Measurements from ENCODE around the gene SLC30A3. TPM values are rescaled to one million over a fixed set of nuclear protein-coding genes. Genes with fewer than 3 reads are reported as not detected.

SLC30A3 gene
- total and polyA plus RNA-seq, 2 of the 13 experiments (the other 11 are each of a cell fraction or from before 2014, with no cell fraction given): 0.38 to 0.79 TPM

GRCh38 chr2:27249891-27250651 lies 12.8 kb downstream of the SLC30A3 start (continued):
- no peak for TF ChIP-seq ATF7-NPFF (CRISPR knock-in tag; IDR thresholded peaks at IDR 0.05; ENCODE audit: low read depth)
- TF ChIP-seq EHMT2 (IDR thresholded peaks at IDR 0.05; ENCODE audit: borderline replicate concordance, low read depth, low read length): no peak
- peak; percentile 70; the same call in 1 of the 2 replicates for TF ChIP-seq TFDP2 (CRISPR knock-in tag; IDR thresholded peaks at IDR 0.05)
- TF ChIP-seq PATZ1 (CRISPR knock-in tag; IDR thresholded peaks at IDR 0.05): peak; percentile 65; the same call in 1 of the 2 replicates
- peak; percentile 84; the same call in 1 of the 2 replicates for TF ChIP-seq NRL (CRISPR knock-in tag; IDR thresholded peaks at IDR 0.05; ENCODE audit: borderline replicate concordance)
- TF ChIP-seq RNF2 (conservative IDR thresholded peaks at IDR 0.05; ENCODE audit: low read depth): peak; percentile 89; the same call in 1 of the 2 replicates
- peak; percentile 15; the same call in 1 of the 2 replicates for TF ChIP-seq ZNF619 (CRISPR knock-in tag; IDR thresholded peaks at IDR 0.05)
- TF ChIP-seq RAD21 (CRISPR knock-in tag; IDR thresholded peaks at IDR 0.05): peak; percentile 97
- TF ChIP-seq AFF4 (CRISPR knock-in tag; IDR thresholded peaks at IDR 0.05): no peak; the same call in 1 of the 2 replicates
- 0 out of 2 replicates have a peak, but pooled peaks have one; percentile 70 for TF ChIP-seq CHCHD3 (CRISPR knock-in tag; IDR thresholded peaks at IDR 0.05)
- peak; percentile 25; the same call in 1 of the 2 replicates for TF ChIP-seq ZNF276 (CRISPR knock-in tag; IDR thresholded peaks at IDR 0.05; ENCODE audit: low read depth)
- TF ChIP-seq MAX (IDR thresholded peaks at IDR 0.05): peak; percentile 95
- TF ChIP-seq ZBTB37 (CRISPR knock-in tag; IDR thresholded peaks at IDR 0.05): no peak
- TF ChIP-seq ZNF800 (CRISPR knock-in tag; IDR thresholded peaks at IDR 0.05): peak; percentile 52; the same call in 1 of the 2 replicates
